Tibial nerve (tissue), 4 donors: ENCODE measurements around the gene POU3F3. TPM values are rescaled to one million over a fixed set of nuclear protein-coding genes. Genes with fewer than 3 reads are reported as not detected.

Experiments used
- DNase-seq, 2 donors: peaks; one replicate each; pipeline ENCODE4 v3.0.0-alpha.2; 2019; ENCODE audit warnings: low spot score in 2 of 2
- H3K27ac ChIP-seq, 4 donors: fragments of 200-600 bp; sonication (generic) in 3 of 4; one replicate each; pipeline ENCODE4 v1.5.1; 2017 to 2019; ENCODE audit warnings: mild to moderate bottlenecking in 1 of 4
- H3K27me3 ChIP-seq, 2 donors: fragments of 200-600 bp; sonication (generic) in 1 of 2; one replicate each; pipeline versions ENCODE4 v1.5.1 to v1.6.0; 2017 to 2019
- H3K36me3 ChIP-seq, 3 donors: fragments of 200-600 bp; sonication (generic); one replicate each; pipeline ENCODE4 v1.5.1; 2018 to 2019
- H3K4me1 ChIP-seq, 4 donors: fragments of 200-600 bp; sonication (generic) in 3 of 4; one replicate each; pipeline ENCODE4 v1.5.1; 2017 to 2019
- H3K4me3 ChIP-seq, 4 donors: fragments of 200-600 bp; sonication (generic) in 3 of 4; one replicate each; pipeline ENCODE4 v1.5.1; 2017 to 2019; ENCODE audit warnings: mild to moderate bottlenecking in 1 of 4, moderate library complexity in 1 of 4
- H3K9me3 ChIP-seq, 4 donors: fragments of 200-600 bp; sonication (generic) in 3 of 4; one replicate each; pipeline ENCODE4 v1.5.1; 2017 to 2019
- CTCF ChIP-seq, 5 experiments: fragments of 200-600 bp in 3 of 5; fragments of 450-650 bp in 2 of 5; sonication (generic) in 3 of 5; IDR thresholded peaks; one replicate each; pipeline ENCODE4 v1.5.1; 2016 to 2019; ENCODE audit warnings: antibody characterized with exemption in 5 of 5, mild to moderate bottlenecking in 3 of 5, moderate library complexity in 2 of 5
- EP300 ChIP-seq, 2 donors: sonication (generic); formaldehyde crosslinking; IDR thresholded peaks; one replicate each; pipeline ENCODE4 v1.6.1; 2017; ENCODE audit warnings: antibody characterized with exemption in 2 of 2, mild to moderate bottlenecking in 1 of 2
- POLR2A ChIP-seq, 2 donors: fragments of 450-650 bp; IDR thresholded peaks; one replicate each; pipeline ENCODE4 v1.6.1; 2017; ENCODE audit warnings: antibody characterized with exemption in 2 of 2, mild to moderate bottlenecking in 2 of 2, moderate library complexity in 2 of 2
- WGBS, 2 donors: methylation state at CpG; one replicate each; pipeline ENCODE4 v1.1.5; 2018; 5-methylcytosine and 5-hydroxymethylcytosine counted together
- total RNA-seq, 4 donors: library from RNA; depleted of rRNA; stranded (reverse); fragments of >200 nt; gene quantifications; one replicate each; pipeline ENCODE4 v1.1.0, GENCODE V29; 2016

The POU3F3 gene
- not detected for total RNA-seq

DNA sequence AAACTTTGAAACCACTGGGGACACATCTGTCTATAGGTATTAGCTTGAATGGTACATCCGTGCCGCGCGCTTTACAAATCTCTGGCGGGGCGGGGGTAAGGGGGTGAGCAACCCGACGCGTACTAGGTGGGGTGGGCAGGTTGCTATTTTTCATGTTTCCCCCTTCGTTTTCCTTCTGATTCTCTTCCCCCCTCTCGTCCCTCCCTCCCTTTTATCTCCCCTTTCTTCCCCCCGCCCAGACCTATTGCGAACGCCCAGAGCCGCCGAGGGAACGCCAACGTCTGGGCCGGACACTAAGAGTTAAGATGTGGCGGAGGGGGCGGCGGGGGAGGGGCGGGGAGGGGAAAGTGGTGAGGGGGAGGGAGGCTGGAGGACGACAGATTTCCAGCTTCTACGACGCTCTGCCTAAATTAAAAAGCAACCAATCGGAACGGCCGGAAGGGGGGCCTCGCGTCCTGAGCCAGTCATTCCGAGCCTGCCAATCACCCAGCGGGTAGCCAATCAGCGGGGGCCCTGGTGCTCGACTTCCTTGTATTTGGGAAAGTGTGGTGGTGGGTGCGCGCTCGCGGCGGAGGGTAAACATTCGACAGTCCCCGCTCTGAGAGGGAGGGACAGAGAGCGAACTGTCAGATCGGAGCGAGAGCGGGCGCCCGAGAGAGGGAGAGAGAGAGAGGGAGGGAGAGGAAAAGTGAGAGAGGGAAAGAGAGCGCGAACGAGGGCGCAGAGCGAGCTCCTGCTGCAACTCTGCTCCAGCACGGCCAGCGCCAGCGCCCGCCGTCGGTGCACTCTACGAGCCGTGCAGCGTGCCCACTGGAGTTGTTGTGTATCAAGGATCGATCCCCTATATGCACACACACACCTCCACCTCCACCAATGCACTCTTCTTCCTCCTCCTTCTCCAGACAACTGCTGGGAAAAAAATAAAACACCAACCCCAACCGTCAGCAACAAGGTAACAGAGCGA is at the start of gene POU3F3:
Gene POU3F3, plus strand, starts transcription at position 582 of the 964 bp plus-strand sequence. CDS start 1,396 bp downstream, outside the sequence.
- Histone ChIP-seq H3K27me3 (peaks cover 5 to 87% of the 10 kb centered on the region in 2 donors), H3K9me3 (no peaks in the 10 kb centered on the region), H3K36me3 (no peaks in the 10 kb centered on the region), H3K27ac (no peak within 1 kb of the TSS), H3K4me1 (peaks cover 0 to 65% (median 23%) of the 10 kb centered on the region in 4 donors), H3K4me3 (peak within 1 kb of the TSS in 3 of 4 donors; percentile 25 to 49 (median 28))
- TF ChIP-seq POLR2A (IDR thresholded peaks at IDR 0.05) (no peak), CTCF (IDR thresholded peaks at IDR 0.05) (no peak), EP300 (IDR thresholded peaks at IDR 0.05) (no peak)
- no peak for DNase-seq
- WGBS, 2 donors = 3% methylated on average over 65 of the region's 65 CpGs

- no peak overlapping the region for H3K4me3 ChIP-seq
- no peaks in the 10 kb centered on the region for H3K4me1 ChIP-seq
- H3K27me3 ChIP-seq = no peaks in the 10 kb centered on the region
- no peaks in the 10 kb centered on the region for H3K36me3 ChIP-seq
- peaks cover 0 to 3% (median 0%) of the 10 kb centered on the region in 4 donors for H3K9me3 ChIP-seq
- DNase-seq = no peak
- H3K27ac ChIP-seq = no peak overlapping the region
- TF ChIP-seq EP300 (IDR thresholded peaks at IDR 0.05) (no peak), POLR2A (IDR thresholded peaks at IDR 0.05) (no peak), CTCF (IDR thresholded peaks at IDR 0.05) (no peak)
- WGBS, 2 donors = 81 to 83% methylated on average over 6 of the region's 6 CpGs
Observed at GRCh38 chr2:104804148-104804890, 49.6 kb upstream of the POU3F3 start.

DNA sequence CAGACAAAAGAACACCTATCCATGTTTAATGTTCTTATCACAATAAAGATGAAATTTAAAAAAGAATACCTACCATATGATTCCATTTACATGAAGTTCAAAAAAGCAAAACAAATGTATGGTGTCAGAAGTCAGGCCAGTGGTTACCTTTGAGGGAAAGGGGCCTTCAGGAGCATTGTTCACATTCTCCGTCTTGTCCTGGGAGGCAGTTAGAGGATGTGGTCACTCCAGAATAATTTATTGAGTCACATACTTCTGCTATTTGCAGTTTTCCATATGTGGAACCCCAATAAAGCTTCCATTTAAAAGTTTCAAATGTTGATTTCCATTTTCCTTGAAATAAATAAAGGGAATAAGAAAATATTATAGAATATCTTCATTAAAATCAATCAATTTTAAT is 41.6 kb upstream of the POU3F3 start:
- Histone ChIP-seq H3K9me3 (peaks cover 0 to 8% (median 0%) of the 10 kb centered on the region in 4 donors), H3K27me3 (no peaks in the 10 kb centered on the region), H3K36me3 (no peaks in the 10 kb centered on the region), H3K27ac (no peak overlapping the region), H3K4me3 (no peak overlapping the region), H3K4me1 (no peaks in the 10 kb centered on the region)
- TF ChIP-seq CTCF (IDR thresholded peaks at IDR 0.05) = no peak
- TF ChIP-seq POLR2A (IDR thresholded peaks at IDR 0.05) = no peak
- no peak for TF ChIP-seq EP300 (IDR thresholded peaks at IDR 0.05)
- 60 to 63% methylated on average over 1 of the region's 1 CpG for WGBS, 2 donors
- DNase-seq = no peak

- 81 to 86% methylated on average over 5 of the region's 5 CpGs for WGBS, 2 donors
Observed at GRCh38 chr2:104816143-104816542, 37.8 kb upstream of the POU3F3 start.

More at GRCh38 chr2:104816143-104816542, 37.8 kb upstream of the POU3F3 start:
- H3K27ac ChIP-seq = no peak overlapping the region
- no peak for DNase-seq
- H3K27me3 ChIP-seq = no peaks in the 10 kb centered on the region
- TF ChIP-seq CTCF (IDR thresholded peaks at IDR 0.05) (no peak), EP300 (IDR thresholded peaks at IDR 0.05) (no peak), POLR2A (IDR thresholded peaks at IDR 0.05) (no peak)
- no peak overlapping the region for H3K4me3 ChIP-seq
- no peaks in the 10 kb centered on the region for H3K36me3 ChIP-seq
- no peaks in the 10 kb centered on the region for H3K4me1 ChIP-seq
- peaks cover 0 to 1% (median 0%) of the 10 kb centered on the region in 4 donors for H3K9me3 ChIP-seq
